BJ (cell line): Measurements from ENCODE around the gene AURKAIP1. TPM values are rescaled to one million over a fixed set of nuclear protein-coding genes. Genes with fewer than 3 reads are reported as not detected.

Experiments used
- CTCF ChIA-PET: fragments of 350-600 bp; formaldehyde crosslinking; extraction: SDS; loops from one replicate; lab custom pipeline; 2021; ENCODE audit warnings: antibody characterized with exemption, inconsistent platforms; lab: Yijun Ruan, JAX
- POLR2A ChIA-PET: fragments of 300-600 bp; sonication (Branson Sonifier 250); formaldehyde crosslinking; extraction: SDS; loops from one replicate; lab custom pipeline; 2021; ENCODE audit warnings: antibody characterized with exemption; lab: Charles Lee
- DNase-seq: peaks from one replicate; pipeline ENCODE4 v3.0.0-alpha.2; 2011; ENCODE audit warnings: low read depth
- H3K27me3 ChIP-seq: 2 replicates; pipeline ENCODE4 v1.6.0; 2011; ENCODE audit warnings: low read length; ENCODE audit not compliant: control insufficient read depth, insufficient read depth
- H3K36me3 ChIP-seq: 2 replicates; pipeline ENCODE4 v1.5.1; 2011; ENCODE audit warnings: low read length; ENCODE audit not compliant: control insufficient read depth, insufficient read depth
- H3K4me3 ChIP-seq: 2 replicates; pipeline ENCODE4 v1.5.1; 2011; ENCODE audit warnings: low read depth, mild to moderate bottlenecking, control low read depth, low read length
- CTCF ChIP-seq: IDR thresholded peaks from 2 replicates; pipeline ENCODE4 v1.5.1; 2011; ENCODE audit warnings: low read depth, mild to moderate bottlenecking, control low read depth, inconsistent platforms, low read length, moderate library complexity; ENCODE audit not compliant: insufficient read depth
- polyA plus RNA-seq: library from polyadenylated mRNA; depleted of rRNA; stranded (reverse); fragments of >200 nt; gene quantifications from 2 replicates; pipeline ENCODE4 v1.2.3, GENCODE V29; 2011

The AURKAIP1 gene
- polyA plus RNA-seq, 1 experiment, result 97.8 TPM

DNA sequence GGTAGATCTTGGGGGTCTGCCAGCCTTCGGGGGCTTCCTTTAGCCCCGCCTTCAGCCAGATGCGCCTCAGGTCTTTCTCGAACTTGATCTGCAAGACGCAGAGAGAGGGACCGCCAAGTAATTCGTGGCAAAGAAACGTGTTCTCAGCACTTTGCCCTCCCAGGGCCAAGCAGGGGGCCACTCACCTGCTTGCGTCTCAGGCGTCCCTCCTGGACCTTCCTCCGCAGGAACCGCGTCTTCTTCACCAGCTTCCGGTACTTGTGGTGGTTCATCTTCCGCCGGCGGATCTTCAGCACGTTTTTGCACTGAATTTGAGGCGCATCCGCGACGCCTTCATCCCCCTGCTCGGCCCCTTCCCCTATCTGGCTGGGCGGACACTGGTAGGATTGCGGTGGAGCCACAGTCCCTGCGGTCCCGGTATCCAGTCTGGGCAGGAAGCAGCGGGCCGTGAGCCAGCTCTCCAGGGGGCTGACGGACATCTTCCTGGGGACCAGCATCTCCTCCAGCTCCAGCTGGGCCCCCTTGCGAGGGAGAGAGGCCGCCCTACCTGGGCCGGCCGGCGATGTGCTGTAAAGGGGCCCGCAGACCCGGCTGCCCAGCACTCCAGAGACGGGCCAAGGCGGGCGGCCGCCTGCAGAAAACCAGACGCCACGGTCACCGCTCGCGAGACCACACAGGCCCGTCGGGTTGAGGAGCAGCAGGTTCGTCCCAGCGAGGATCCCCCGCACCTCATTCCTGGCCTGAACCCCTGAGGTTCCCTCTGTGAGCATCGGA is 1.0 kb downstream of the AURKAIP1 start:
- peak overlapping the region; percentile 78 for H3K4me3 ChIP-seq
- ChIA-PET CTCF (interaction anchor here (0.7 to 6.4 kb wide), 5 partner anchors 14 to 251 kb away, joined by 3 to 46 read pairs (median 3); partner anchors contain the start of gene DVL1), POLR2A (interaction anchor here (0.6 to 1.2 kb wide), 2 partner anchors 25 to 56 kb away, joined by 4 to 6 read pairs; partner anchors contain the start of gene CCNL2)
- no peak for TF ChIP-seq CTCF
- peaks cover 5% of the 10 kb centered on the region for H3K36me3 ChIP-seq
- DNase-seq, result no peak
- no peaks in the 10 kb centered on the region for H3K27me3 ChIP-seq

- no peak for DNase-seq
- POLR2A ChIA-PET, result no interaction called here
- no peak for TF ChIP-seq CTCF
These were observed 1.8 kb downstream of the AURKAIP1 start for GRCh38 chr1:1373051-1373814.

DNA sequence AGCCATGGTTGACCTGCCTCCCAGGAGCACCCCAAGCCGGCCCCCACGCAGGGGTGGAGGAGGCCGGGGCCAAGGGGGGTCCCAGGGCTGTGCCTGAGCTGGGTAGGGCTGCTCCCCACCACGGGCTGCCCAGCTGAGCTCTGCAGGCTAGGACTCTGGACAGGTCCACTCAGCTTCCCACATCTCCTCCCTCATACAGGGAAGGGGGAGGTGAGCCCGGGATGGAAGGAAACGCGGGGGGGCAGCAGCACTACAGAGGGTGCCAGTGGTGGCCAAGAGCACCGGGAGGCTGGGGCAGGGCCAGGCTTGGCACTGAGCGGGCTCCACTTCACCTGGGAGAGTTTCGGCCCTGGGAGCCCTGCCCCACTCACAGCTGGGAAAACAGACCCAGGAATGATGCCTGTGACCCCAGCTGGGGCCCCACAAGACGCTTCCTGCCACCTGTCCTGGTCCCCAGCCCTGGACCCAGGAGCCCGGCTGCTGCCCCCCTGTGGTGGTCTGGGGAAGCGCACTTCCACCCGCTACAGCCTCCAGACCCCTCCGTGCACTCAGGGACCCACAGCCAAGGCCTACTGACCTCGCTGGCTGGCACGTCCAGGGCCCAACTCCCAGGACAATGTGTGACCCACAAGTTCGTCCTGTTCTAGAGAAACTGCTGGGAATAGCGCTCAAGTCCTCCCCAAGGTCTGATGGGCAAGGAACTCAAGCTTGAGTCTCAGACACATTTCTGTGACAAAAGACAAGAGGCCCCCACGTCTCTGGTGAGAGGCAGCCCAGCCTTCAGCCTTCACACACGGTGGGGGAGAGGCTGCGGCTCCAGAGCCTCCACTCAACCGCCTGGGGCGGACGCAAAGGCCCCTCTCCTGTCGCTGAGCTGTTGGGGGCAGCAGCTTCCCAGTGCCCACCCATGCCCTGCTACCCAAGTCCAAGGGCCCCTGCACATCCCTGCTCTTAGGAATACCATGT is 3.0 kb downstream of the AURKAIP1 start:
- peak; percentile 94 for TF ChIP-seq CTCF
- no peak overlapping the region for H3K4me3 ChIP-seq
- CTCF ChIA-PET, result interaction anchor here (0.5 to 6.4 kb wide), 25 partner anchors 9 to 391 kb away, joined by 3 to 46 read pairs (median 6); partner anchors contain the start of genes DVL1, MXRA8 and TAS1R3
- no peaks in the 10 kb centered on the region for H3K27me3 ChIP-seq
- POLR2A ChIA-PET, result interaction anchor here (1.0 kb wide), 1 partner anchor 10 kb away, joined by 4 read pairs; no protein-coding TSS in a partner anchor
- peaks cover 5% of the 10 kb centered on the region for H3K36me3 ChIP-seq
- no peak for DNase-seq

More at GRCh38 chr1:1373051-1373814, 1.8 kb downstream of the AURKAIP1 start:
- CTCF ChIA-PET, result interaction anchor here (0.5 to 6.4 kb wide), 14 partner anchors 10 to 251 kb away, joined by 3 to 46 read pairs (median 9); partner anchors contain the start of genes DVL1, MXRA8 and TAS1R3
- no peak overlapping the region for H3K4me3 ChIP-seq
- peaks cover 5% of the 10 kb centered on the region for H3K36me3 ChIP-seq
- H3K27me3 ChIP-seq, result no peaks in the 10 kb centered on the region

DNA sequence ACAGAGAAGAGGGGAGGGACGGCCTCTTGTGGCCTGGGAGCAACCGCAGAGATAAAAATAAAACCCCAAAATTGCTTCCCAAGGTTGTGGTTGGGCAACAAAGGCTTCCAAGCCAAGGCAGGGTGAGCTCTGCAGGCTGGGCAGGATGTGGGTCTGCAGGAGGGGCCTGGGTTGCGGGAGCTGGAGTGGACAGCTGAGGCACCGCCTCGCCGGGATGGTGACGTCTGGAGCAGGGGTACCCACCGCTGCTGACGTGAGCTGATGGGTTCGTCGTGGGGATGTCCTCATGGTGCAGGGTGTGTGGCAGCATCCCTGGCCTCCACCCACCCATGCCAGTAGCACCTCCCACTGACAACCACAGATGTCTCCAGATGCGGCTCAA is 3.7 kb downstream of the AURKAIP1 start:
- ChIA-PET POLR2A (interaction anchor here (1.0 kb wide), 1 partner anchor 9 kb away, joined by 4 read pairs; no protein-coding TSS in a partner anchor), CTCF (interaction anchor here (0.7 to 6.4 kb wide), 22 partner anchors 8 to 390 kb away, joined by 3 to 46 read pairs (median 6); partner anchors contain the start of genes DVL1, MXRA8 and TAS1R3)
- no peak for DNase-seq
- H3K36me3 ChIP-seq, result peaks cover 5% of the 10 kb centered on the region
- no peak overlapping the region for H3K4me3 ChIP-seq
- TF ChIP-seq CTCF, result no peak
- H3K27me3 ChIP-seq, result no peaks in the 10 kb centered on the region
